Thyroid gland (tissue), 4 donors: ENCODE data around the gene PGS1.

Experiments
- POLR2A ChIP-seq, 2 donors: fragments of 450-650 bp; IDR thresholded peaks; one replicate each; pipeline ENCODE4 v1.6.1; 2017; ENCODE audit warnings: antibody characterized with exemption in 2 of 2, mild to moderate bottlenecking in 2 of 2, moderate library complexity in 1 of 2
- TF ChIP-seq, protein P1 (sequence below), 6 experiments: fragments of 200-600 bp in 3 of 6; fragments of 450-650 bp in 3 of 6; sonication (generic) in 3 of 6; IDR thresholded peaks; one replicate each; pipeline ENCODE4 v1.5.1; 2016 to 2019; ENCODE audit warnings: antibody characterized with exemption in 6 of 6, mild to moderate bottlenecking in 2 of 6, inconsistent platforms in 1 of 6, moderate library complexity in 1 of 6

DNA sequence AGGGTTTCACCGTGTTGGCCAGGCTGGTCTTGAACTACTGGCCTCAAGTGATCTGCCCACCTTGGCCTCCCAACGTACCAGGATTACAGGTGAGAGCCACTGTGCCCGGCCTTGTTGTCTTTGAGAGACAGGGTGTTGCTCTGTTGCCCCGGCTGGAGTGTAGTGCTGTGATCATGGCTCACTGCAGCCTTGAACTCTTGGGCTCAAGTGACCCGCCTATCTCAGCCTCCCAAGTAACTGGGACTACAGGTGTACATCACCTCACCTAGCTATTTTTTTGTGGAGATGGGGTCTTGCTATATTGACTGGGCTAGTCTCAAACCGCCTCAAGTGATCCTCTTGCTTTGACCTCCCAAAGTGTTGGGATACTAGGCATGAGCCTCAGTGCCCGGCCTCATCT is 68.4 kb downstream of the PGS1 start:
- no peak for TF ChIP-seq POLR2A (IDR thresholded peaks at IDR 0.05)
- TF ChIP-seq, protein P1, sequence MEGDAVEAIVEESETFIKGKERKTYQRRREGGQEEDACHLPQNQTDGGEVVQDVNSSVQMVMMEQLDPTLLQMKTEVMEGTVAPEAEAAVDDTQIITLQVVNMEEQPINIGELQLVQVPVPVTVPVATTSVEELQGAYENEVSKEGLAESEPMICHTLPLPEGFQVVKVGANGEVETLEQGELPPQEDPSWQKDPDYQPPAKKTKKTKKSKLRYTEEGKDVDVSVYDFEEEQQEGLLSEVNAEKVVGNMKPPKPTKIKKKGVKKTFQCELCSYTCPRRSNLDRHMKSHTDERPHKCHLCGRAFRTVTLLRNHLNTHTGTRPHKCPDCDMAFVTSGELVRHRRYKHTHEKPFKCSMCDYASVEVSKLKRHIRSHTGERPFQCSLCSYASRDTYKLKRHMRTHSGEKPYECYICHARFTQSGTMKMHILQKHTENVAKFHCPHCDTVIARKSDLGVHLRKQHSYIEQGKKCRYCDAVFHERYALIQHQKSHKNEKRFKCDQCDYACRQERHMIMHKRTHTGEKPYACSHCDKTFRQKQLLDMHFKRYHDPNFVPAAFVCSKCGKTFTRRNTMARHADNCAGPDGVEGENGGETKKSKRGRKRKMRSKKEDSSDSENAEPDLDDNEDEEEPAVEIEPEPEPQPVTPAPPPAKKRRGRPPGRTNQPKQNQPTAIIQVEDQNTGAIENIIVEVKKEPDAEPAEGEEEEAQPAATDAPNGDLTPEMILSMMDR (IDR thresholded peaks at IDR 0.05), result no peak
